HG03575 (cell line): ENCODE results near the gene ARMC2.

ENCODE experiments used
- ATAC-seq: cut with Tn5 transposase; IDR thresholded peaks from one replicate; pipeline ENCODE4 v1.9.1; 2021; ENCODE audit not compliant: unreplicated experiment, insufficient number of reproducible peaks, low FRiP score; ENCODE audit errors: extremely low read depth

Gene ARMC2

GRCh38 chr6:108831104-108831503 is 17.1 kb upstream of the ARMC2 start:
- ATAC-seq: no peak

GRCh38 chr6:108832738-108833137 is 15.5 kb upstream of the ARMC2 start:
- no peak for ATAC-seq

GRCh38 chr6:108835218-108835850 is 12.9 kb upstream of the ARMC2 start:
- no peak for ATAC-seq

- ATAC-seq: no peak
Measured at GRCh38 chr6:108836061-108836460, 12.2 kb upstream of the ARMC2 start.

GRCh38 chr6:108837236-108837971 is 10.8 kb upstream of the ARMC2 start:
- no peak for ATAC-seq

GRCh38 chr6:108838101-108838717 is 10.0 kb upstream of the ARMC2 start:
- no peak for ATAC-seq

- no peak for ATAC-seq
Measured at GRCh38 chr6:108839083-108839642, 9.1 kb upstream of the ARMC2 start.

GRCh38 chr6:108840919-108841318 is 7.3 kb upstream of the ARMC2 start:
- ATAC-seq: no peak

- no peak for ATAC-seq
Measured at GRCh38 chr6:108841377-108841855, 6.8 kb upstream of the ARMC2 start.

GRCh38 chr6:108844135-108844534 is 4.1 kb upstream of the ARMC2 start:
- no peak for ATAC-seq

- no peak for ATAC-seq
Measured at GRCh38 chr6:108845145-108845544, 3.1 kb upstream of the ARMC2 start.

- no peak for ATAC-seq
Measured at GRCh38 chr6:108846101-108846500, 2.1 kb upstream of the ARMC2 start.

GRCh38 chr6:108846628-108847027 is 1.6 kb upstream of the ARMC2 start:
- ATAC-seq: no peak

GRCh38 chr6:108847738-108848115 is 495 bp upstream of the ARMC2 start:
- no peak for ATAC-seq

- no peak for ATAC-seq
Measured at GRCh38 chr6:108850669-108851465, 2.6 kb downstream of the ARMC2 start.

GRCh38 chr6:108851756-108852155 is 3.5 kb downstream of the ARMC2 start:
- ATAC-seq: no peak

- no peak for ATAC-seq
Measured at GRCh38 chr6:108853077-108853476, 4.9 kb downstream of the ARMC2 start.

- no peak for ATAC-seq
Measured at GRCh38 chr6:108862479-108863191, 14.4 kb downstream of the ARMC2 start.
